Activated naive CD4-positive, alpha-beta T cell treated with anti-CD3 and anti-CD28 coated beads for 36 hours (primary cell): ENCODE data around the gene POTEM. TPM values are rescaled to one million over a fixed set of nuclear protein-coding genes. Genes with fewer than 3 reads are reported as not detected.
"Not testable (repeated sequence)": the region's sequence is repeated elsewhere in the genome, so short reads cannot be mapped to it uniquely, and the experiment has no call there.

Source experiments
- CTCF ChIA-PET: fragments of 350-600 bp; sonication (Branson Sonifier 250); formaldehyde crosslinking; loops from one replicate; lab custom pipeline; 2021; ENCODE audit warnings: antibody characterized with exemption; lab: Charles Lee
- DNase-seq: peaks from one replicate; pipeline ENCODE4 v3.0.0-alpha.2; 2020
- H3K27ac Mint-ChIP-seq: one replicate; pipeline ENCODE4 v1.8.0; 2021; ENCODE audit warnings: mild to moderate bottlenecking, mixed read lengths
- H3K27me3 Mint-ChIP-seq: one replicate; pipeline ENCODE4 v1.8.0; 2021; ENCODE audit warnings: low read depth, mixed read lengths
- H3K36me3 Mint-ChIP-seq: one replicate; pipeline ENCODE4 v1.8.0; 2021; ENCODE audit warnings: low read depth, mixed read lengths
- H3K4me1 Mint-ChIP-seq: one replicate; pipeline ENCODE4 v1.8.0; 2021; ENCODE audit warnings: low read depth, mixed read lengths
- H3K4me3 Mint-ChIP-seq: one replicate; pipeline ENCODE4 v1.8.0; 2021; ENCODE audit warnings: mild to moderate bottlenecking, moderate library complexity, mixed read lengths
- H3K9me3 Mint-ChIP-seq: one replicate; pipeline ENCODE4 v1.8.0; 2021; ENCODE audit warnings: mixed read lengths
- intact Hi-C: fragments of 100-400 bp; cut with micrococcal nuclease; formaldehyde crosslinking; loops from one replicate; pipeline ENCODE4 v1.15.1; 2023
- total RNA-seq, 2 experiments: library from RNA; stranded (reverse); gene quantifications; one replicate each; pipeline ENCODE4 v1.2.3, GENCODE V29; 2021

POTEM gene
- total RNA-seq, 2 experiments from 2014 or later, result not detected

DNA sequence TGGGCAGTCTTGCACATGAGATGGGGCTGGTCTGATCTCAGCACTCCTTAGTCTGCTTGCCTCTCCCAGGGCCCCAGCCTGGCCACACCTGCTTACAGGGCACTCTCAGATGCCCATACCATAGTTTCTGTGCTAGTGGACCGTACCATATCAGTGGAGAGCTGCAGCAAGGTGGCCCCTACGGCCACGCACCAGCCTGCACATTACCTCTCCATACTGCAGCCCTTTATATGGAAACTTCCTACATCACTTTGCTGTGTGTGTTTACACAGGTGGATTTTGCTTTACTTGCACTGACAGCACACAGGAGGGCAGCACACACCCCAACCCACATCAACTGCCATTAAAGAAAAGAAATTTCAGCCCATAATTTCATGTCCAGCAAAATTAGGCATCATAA, 35.3 kb downstream of the POTEM start:
- H3K9me3 Mint-ChIP-seq, H3K36me3 Mint-ChIP-seq, H3K4me1 Mint-ChIP-seq, H3K4me3 Mint-ChIP-seq, DNase-seq, H3K27me3 Mint-ChIP-seq, CTCF ChIA-PET, intact Hi-C loops, H3K27ac Mint-ChIP-seq: not testable (repeated sequence)

DNA sequence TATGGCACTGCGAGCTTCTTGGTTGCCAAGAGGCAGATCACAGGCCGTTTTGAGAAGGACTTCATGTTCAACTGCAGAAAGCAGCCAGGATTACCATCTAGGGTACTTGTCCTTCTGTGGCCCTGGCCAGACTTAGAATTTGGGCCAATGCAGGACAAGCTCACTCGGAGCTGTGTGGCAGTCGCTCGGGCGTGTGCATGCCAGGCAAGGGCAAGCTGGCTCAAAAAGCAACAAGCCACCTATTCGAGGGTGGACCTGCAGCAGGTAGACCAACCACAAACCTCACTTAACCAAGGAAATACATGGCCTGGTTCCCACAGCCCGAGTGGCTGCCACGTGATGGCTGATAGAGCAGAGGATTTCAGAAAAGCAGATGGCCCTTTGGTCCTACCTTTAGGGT, 39.3 kb downstream of the POTEM start:
- CTCF ChIA-PET, DNase-seq, H3K9me3 Mint-ChIP-seq, H3K36me3 Mint-ChIP-seq, intact Hi-C loops, H3K4me3 Mint-ChIP-seq, H3K27ac Mint-ChIP-seq, H3K27me3 Mint-ChIP-seq, H3K4me1 Mint-ChIP-seq: not testable (repeated sequence)

DNA sequence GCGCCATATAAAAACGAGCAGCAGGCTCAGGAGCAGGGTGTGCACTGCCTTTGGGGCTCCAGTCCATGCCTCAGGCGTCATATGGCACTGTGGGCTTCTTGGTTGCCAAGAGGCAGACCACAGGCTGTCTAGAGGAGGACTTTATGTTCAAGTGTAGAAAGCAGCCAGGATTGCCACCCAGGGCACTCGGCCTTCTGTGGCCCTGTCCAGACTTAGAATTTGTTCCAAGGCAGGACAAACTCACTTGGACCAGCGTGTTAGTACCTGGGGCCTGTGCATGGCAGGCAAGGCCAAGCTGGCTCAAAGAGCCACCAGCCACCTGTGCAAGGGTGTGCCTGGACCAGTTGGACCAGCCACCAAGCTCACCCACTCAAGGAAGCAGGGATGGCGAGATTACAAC, 40.4 kb downstream of the POTEM start:
- intact Hi-C loops, H3K27ac Mint-ChIP-seq, H3K4me3 Mint-ChIP-seq, H3K9me3 Mint-ChIP-seq, H3K36me3 Mint-ChIP-seq, DNase-seq, H3K4me1 Mint-ChIP-seq, H3K27me3 Mint-ChIP-seq, CTCF ChIA-PET: not testable (repeated sequence)

DNA sequence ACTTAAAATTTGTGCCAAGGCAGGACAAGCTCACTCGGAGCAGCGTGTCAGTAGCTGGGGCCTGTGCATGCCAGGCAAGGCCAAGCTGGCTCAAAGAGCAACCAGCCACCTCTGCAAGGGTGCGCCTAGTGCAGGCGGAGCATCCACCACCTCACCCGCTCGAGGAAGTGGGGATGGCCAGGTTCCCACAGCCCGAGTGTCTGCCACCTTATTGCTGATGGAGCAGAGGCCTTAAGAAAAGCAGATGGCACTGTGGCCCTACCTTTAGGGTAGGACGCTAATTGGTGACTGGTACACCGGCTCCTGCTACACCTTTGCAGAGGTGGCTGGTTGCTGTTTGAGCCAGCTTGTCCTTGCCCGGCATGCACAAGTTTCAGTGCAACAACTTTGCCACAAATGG, 43.8 kb downstream of the POTEM start:
- CTCF ChIA-PET, H3K36me3 Mint-ChIP-seq, H3K4me3 Mint-ChIP-seq, H3K27me3 Mint-ChIP-seq, H3K9me3 Mint-ChIP-seq, DNase-seq, H3K27ac Mint-ChIP-seq, H3K4me1 Mint-ChIP-seq, intact Hi-C loops: not testable (repeated sequence)

DNA sequence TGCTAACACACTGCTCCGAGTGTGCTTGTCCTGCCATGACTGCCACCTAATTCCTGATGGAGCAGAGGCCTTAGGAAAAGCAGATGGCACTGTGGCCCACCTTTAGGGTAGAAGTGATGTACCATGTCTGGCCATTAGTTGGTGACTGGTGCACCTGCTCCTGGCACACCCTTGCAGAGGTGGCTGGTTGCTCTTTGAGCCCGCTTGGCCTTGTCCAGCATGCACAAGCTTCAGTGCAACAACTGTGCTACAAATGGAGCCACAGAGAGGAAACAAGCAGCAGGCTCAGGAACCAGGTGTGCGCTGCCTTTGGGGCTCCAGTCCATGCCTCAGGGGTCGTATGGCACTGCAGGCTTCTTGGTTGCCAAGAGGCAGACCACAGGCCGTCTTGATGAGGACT, 44.5 kb downstream of the POTEM start:
- H3K36me3 Mint-ChIP-seq, CTCF ChIA-PET, H3K4me1 Mint-ChIP-seq, H3K9me3 Mint-ChIP-seq, intact Hi-C loops, DNase-seq, H3K27me3 Mint-ChIP-seq, H3K4me3 Mint-ChIP-seq, H3K27ac Mint-ChIP-seq: not testable (repeated sequence)

DNA sequence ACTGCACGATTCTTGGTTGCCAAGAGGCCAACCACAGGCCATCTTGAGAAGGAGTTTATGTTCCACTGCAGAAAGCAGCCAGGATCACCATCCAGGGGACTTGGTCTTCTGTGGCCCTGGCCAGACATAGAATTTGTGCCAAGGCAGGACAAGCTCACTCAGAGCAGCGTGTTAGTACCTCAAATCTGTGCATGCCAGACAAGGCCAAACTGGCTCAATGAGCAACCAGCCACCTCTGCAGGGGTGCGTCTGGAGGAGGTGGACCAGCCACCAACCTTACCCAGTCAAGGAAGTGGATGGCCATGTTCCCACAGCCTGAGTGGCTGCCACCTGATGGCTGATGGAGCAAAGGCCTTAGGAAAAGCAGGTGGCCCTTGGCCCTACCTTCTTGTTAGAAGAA, 48.0 kb downstream of the POTEM start:
- CTCF ChIA-PET, H3K36me3 Mint-ChIP-seq, H3K4me1 Mint-ChIP-seq, H3K27ac Mint-ChIP-seq, H3K4me3 Mint-ChIP-seq, intact Hi-C loops, H3K9me3 Mint-ChIP-seq, H3K27me3 Mint-ChIP-seq, DNase-seq: not testable (repeated sequence)

DNA sequence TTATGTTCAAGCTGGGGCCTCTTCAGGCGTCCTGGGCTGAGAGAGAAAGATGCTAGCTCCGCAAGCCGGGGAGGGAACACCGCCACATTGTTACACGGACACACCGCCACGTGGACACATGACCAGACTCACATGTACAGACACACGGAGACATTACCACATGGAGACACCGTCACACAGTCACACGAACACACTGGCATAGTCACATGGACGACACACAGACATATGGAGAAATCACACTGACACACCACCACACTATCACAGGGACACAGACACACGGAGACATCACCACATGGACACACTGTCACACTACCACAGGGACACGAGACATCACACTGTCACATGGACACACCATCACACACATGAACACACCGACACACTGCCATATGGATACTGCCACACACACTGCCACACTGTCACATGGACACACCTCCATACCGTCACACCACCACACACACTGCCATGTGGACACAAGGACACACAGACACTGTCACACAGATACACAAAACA, 57.9 kb downstream of the POTEM start:
- H3K27me3 Mint-ChIP-seq, H3K36me3 Mint-ChIP-seq, CTCF ChIA-PET, H3K27ac Mint-ChIP-seq, DNase-seq, H3K4me1 Mint-ChIP-seq, H3K4me3 Mint-ChIP-seq, intact Hi-C loops, H3K9me3 Mint-ChIP-seq: not testable (repeated sequence)

DNA sequence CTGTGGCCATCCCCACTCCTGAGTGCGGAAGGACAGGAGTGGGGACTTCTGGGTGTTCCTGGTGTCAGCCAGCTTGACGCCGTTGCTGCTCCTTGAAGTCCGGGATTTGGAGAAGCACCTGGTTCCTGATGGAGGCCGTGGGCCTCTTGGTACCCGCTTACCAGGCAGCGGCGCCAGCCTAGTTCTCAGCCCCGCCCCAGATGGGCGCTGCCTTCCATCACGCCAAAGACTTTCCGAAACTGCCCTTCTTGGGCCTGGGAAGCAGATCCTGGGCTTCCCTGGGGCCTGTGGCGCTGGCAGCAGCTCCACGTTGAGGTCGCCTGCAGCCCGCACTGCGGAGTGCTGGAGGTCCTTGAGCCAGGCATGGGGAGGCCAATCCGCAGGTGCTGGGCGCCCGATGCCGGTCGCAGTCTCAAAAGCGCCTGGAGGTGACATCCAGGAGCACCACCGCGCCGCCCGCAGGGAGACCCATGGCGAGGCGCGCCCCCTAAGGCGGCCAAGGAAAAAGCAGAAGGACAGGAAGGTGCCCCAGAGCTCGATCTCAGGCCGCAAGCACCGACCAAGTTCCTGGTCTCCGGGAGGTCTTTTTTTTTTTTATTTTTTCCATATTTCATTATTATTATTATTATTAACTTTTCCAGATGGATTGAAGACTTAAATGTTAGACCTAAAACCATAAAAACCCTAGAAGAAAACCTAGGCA, 59.6 kb downstream of the POTEM start:
- CTCF ChIA-PET, intact Hi-C loops, H3K4me1 Mint-ChIP-seq, H3K9me3 Mint-ChIP-seq, H3K27ac Mint-ChIP-seq, H3K4me3 Mint-ChIP-seq, DNase-seq, H3K27me3 Mint-ChIP-seq, H3K36me3 Mint-ChIP-seq: not testable (repeated sequence)

DNA sequence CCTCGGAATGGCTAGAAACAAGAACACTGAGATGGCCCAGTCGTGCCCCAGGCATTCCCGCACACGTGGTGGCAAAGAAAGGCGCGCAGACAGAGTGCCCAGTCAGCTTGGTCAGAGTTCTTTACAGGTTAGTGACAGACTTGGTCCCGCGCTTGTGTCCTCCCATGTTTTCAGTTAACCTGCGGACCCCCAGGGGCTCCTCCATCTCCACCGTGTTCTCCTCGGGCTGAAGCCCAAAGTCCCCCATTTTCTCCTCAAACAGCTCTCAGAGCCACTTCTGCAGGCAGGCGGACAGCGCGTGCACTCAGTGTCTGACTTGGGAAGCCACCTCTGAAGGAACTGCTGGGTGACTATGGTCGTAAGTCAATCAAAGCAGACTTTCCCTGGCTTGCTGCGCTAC, 60.7 kb downstream of the POTEM start:
- H3K9me3 Mint-ChIP-seq, H3K36me3 Mint-ChIP-seq, CTCF ChIA-PET, H3K4me1 Mint-ChIP-seq, DNase-seq, intact Hi-C loops, H3K27me3 Mint-ChIP-seq, H3K27ac Mint-ChIP-seq, H3K4me3 Mint-ChIP-seq: not testable (repeated sequence)

DNA sequence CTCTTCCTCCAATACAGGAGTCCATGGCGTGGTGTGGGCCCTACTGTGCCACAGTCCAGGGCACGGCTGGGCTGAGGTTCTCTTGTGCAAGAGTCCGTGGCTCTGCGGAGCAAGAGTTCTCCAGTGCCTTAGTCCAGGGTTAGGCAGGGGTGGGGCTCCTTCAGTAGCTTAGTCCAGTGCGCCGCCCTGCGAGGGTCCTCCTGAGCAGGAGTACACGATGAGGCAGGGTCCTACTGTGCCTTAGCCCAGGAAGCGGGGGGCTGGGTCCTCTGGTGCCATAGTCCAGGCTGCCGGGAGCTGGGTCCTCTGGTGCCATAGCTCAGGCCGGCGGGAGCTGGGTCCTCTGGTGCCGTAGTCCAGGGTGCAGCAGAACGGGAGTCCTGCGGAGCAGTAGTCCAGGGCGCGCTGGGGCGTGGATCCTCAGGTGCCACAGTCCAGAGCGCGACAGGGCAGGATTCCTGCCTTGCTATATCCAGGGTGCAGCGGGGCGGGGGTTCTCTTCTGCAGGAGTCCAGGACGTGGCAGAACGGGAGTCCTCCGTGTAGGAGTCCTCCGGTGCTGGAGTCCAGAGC, 69.7 kb downstream of the POTEM start:
- H3K27me3 Mint-ChIP-seq, H3K4me3 Mint-ChIP-seq, H3K4me1 Mint-ChIP-seq, H3K9me3 Mint-ChIP-seq, H3K27ac Mint-ChIP-seq, DNase-seq, intact Hi-C loops, CTCF ChIA-PET, H3K36me3 Mint-ChIP-seq: not testable (repeated sequence)

DNA sequence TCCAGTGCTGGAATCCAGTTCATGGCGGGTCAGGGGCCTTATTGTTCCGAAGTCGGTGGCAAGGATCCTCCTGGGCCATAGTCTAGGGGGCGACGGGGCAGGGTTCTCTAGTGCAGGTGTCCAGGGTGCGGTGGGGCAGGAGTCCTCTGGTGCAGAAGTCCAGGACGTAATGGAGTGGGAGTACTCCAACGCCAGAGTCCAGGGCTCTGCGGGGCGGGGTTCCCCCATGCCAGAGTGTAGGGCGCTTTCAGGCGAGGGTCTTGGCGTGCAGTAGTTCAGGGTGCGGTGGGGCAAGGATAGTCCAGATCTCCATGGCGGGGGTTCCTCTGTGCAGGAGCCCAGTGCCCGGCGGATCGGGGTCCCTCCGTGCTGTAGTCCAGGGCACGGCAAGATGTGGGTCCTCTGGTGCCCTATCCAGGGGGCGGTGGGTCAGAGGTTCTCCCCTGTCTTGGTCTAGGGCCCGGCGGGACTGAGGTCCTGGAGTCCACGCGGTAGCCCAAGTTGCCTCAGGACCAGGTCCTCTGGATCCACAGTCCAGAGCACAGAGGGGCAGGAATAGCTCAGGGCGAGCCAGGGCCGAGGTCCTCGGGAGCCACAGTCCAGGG, 70.9 kb downstream of the POTEM start:
- H3K4me3 Mint-ChIP-seq, H3K27me3 Mint-ChIP-seq, H3K4me1 Mint-ChIP-seq, DNase-seq, CTCF ChIA-PET, H3K36me3 Mint-ChIP-seq, intact Hi-C loops, H3K9me3 Mint-ChIP-seq, H3K27ac Mint-ChIP-seq: not testable (repeated sequence)

DNA sequence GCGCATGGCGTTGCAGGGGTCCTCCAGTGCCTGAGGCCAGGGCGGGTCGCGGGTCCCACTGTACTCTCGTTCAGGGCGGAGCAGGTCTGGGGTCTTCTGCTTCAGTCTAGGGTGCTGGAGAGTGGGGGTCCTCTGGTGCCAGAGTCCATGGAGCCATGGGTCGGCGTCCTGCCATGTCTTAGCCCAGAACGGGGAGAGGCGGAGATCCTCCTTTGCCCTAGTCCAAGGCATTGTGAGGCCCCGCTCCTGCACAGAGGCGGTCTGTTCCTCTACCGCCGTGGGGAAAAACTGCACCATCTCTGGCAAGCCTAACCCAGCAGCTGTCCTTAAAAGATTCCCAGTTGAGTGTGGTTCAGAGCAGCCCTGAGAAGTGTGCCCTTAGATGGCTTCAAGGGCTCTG, 71.6 kb downstream of the POTEM start:
- CTCF ChIA-PET, H3K4me3 Mint-ChIP-seq, H3K27ac Mint-ChIP-seq, H3K9me3 Mint-ChIP-seq, H3K36me3 Mint-ChIP-seq, H3K27me3 Mint-ChIP-seq, DNase-seq, intact Hi-C loops, H3K4me1 Mint-ChIP-seq: not testable (repeated sequence)

DNA sequence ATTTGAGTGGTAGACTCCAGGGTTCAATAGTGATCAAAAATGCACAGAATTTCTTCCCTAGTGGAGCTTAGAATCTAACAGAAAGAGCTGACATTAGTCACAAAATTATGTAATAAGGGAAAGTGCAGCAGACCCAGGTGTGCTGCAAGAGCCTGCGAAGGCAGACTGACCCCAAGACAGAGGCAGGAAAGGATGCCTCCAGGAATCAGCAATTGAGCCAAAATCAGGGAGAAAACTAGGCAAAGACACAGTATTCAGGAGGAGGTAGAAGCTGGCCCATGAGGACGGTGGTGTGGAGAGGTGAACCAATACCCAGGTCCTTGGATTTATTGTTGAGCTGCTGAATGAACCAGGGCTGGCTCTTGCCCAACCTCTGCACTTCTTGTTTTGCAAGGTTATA, 76.2 kb downstream of the POTEM start:
- H3K4me3 Mint-ChIP-seq, intact Hi-C loops, H3K4me1 Mint-ChIP-seq, DNase-seq, H3K36me3 Mint-ChIP-seq, CTCF ChIA-PET, H3K9me3 Mint-ChIP-seq, H3K27me3 Mint-ChIP-seq, H3K27ac Mint-ChIP-seq: not testable (repeated sequence)
